GM19395 (cell line): ENCODE measurements around the gene COMMD4.
A peak's percentile ranks its signal among the peaks of the same experiment; 100 is the strongest.
"Not testable (repeated sequence)": the region's sequence is repeated elsewhere in the genome, so short reads cannot be mapped to it uniquely, and the experiment has no call there.

Experiments
- ATAC-seq: cut with Tn5 transposase; IDR thresholded peaks from one replicate; pipeline ENCODE4 v1.9.1; 2021; ENCODE audit warnings: mild to moderate bottlenecking, moderate library complexity; ENCODE audit not compliant: unreplicated experiment

Gene COMMD4

DNA sequence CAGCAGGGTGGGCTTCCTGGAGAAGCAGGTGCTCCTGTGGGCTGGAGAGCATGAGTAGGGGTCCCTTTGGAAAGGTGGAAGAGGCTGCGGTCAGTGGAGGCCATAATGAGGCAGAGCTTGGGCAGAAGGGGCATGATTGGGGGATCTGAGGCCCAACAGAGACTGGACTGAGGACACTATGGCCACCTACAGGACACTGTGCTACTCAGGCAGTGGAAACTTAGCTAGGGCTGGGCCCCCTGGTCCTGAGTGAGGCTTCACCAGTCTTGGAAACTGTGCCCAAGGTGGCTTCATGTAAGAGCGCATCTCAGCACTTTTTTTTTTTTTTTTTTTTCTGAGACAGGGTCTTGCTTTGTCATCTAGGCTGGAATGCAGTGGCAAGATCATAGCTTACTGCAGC is 6.3 kb upstream of the COMMD4 start:
- no peak for ATAC-seq

DNA sequence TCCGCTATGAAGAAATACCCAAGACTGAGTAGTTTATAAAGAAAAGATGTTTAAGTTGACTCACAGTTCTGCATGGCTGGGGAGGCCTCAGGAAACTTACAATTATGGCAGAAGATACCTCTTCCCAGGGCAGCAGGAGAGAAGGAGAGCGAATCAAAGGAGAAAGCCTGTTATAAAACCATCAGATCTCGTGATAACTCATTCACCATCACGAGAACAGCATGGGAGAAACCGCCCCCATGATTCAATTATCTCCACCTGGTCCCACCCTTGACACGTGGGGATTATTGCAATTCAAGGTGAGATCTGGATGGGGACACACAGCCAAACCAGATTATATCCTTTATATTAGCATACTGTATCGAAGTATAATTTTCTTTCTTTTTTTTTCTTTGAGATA is 3.8 kb upstream of the COMMD4 start:
- not testable (repeated sequence) for ATAC-seq

DNA sequence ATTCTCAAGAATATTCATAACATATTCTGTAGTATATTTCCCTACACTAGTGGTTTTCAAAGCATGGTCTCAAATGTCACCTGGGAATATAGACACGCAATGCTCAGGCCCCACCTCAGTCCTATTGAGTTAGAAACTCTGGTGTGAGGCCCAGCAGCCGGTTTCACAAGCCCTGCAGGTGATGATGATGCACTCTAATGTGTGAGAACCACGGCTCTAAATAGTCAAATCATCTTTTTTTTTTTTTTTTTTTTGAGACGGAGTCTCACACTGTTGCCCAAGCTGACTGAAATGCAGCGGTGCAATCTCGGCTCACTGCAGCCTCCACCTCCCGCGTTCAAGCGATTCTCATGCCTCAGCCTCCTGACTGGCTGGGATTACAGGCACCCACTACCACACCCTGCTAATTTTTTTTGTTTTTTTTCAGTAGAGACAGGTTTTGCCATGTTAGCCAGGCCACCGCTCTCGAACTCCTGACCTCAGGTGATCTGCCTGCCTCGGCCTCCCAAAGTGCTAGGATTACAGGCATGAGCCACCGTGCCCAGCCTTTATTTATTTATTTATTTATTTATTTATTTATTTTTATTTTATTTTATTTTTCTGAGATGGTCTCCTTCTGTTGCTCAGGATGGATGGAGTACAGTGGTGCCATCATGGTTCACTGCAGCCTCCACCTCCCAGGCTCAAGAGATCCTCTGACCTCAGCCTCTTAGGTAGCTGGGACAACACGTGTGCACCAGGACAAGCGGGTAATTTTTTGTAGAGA is 2.0 kb upstream of the COMMD4 start:
- ATAC-seq, result not testable (repeated sequence)

DNA sequence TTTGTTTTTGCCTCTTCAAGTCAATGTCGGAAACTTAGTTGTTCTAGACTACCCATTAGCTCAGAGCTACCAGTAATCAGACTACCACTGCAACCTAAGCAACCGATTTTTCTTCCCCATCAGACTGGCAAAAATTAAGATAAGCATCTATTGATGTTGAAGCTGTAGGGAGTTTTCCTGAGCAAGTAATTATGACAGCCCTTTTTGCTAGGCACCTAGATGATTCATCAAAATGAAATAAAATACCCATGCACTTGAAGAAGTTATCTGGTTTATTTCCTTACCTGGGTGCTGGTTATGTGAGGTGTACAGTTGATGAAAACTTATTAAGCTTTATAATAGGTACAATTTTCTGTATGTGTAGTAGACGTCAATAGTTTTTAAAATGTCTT is 554 bp upstream of the COMMD4 start:
- ATAC-seq, result no peak

DNA sequence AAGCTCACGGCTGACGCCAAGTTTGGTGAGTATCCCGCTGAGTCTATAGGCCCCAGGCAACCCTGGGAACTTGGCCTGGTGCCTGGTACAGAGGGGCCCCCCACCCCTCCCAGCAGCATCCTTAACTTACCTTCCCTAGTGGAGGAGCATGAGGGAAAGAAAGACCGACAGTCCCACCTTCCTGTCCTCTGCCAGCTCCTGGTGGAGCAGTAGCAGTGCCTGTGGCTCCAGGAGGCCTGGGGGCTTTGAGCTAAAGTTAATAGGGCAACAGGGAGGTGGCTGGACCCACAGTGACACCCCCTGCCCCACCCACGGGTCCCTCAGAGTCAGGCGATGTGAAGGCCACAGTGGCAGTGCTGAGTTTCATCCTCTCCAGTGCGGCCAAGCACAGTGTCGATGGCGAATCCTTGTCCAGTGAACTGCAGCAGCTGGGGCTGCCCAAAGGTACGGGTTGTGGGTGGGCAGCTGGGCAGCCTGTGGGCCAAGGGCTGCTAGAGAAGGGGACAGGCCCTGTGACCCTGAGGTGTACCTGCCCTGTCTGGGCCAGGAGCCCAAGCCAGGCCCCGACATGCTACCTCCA is 2.9 kb downstream of the COMMD4 start:
- ATAC-seq, result no peak

DNA sequence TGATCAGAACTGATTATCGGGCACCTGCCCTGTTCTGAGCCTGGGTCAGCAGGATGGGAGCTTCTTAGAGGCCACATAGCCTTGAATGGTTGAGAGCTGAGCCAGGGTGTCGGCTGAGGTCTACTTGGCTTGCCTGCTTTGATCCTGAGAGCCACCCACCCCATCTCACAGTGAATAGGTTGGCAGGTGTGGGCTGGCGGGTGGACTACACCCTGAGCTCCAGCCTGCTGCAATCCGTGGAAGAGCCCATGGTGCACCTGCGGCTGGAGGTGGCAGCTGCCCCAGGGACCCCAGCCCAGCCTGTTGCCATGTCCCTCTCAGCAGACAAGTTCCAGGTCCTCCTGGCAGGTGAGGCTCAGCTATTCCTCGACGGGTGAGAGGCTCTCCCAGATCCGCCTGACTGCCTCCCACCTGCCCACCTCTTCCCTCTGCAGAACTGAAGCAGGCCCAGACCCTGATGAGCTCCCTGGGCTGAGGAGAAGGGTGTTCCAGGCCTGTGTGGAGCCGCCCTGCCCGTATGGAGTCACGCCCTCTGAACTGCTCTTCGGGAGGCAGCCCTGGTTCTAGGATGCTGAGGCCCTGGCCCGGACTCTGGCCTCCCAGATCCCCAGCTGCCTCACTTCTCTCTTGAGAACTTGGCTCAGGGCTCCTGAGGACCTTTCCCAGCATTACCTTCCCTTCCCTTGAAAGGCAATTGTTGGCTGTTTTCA is 3.8 kb downstream of the COMMD4 start:
- no peak for ATAC-seq

DNA sequence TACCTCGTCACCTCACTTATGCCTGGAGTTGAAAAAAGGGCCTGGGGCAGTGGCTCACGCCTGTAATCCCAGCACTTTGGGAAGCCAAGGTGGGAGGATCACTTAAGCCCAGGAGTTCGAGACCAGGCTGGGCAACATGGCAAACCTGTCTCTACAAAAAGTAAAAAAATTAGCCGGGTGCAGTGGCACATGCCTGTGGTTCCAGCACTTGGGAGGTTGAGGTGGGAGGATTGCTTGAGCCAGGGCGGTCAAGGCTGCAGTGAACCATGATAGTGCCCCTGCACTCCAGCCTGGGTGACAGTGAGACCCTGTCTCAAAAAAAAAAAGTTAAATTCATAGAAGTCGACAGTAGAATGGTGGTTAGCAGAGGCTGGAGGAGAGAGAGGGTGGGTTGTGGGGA is 6.4 kb downstream of the COMMD4 start:
- ATAC-seq, result no peak

DNA sequence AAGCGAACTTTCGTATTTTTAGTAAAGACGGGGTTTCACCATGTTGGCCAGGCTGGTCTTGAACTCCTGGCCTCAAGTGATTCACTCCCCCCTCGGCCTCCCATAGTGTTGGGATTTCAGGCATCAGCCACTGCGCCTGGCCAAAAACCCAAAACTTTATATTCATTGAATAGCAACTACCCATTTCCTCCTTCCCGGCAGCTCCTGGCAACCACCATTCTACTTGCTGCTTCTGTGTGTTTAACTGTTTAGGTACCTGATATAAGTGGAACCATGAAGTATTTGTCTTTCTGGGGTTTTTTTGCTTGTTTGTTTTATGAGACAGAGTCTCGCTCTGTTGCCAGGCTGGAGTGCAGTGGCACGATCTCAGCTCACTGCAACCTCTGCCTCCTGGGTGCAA is 8.1 kb downstream of the COMMD4 start:
- ATAC-seq, result not testable (repeated sequence)

DNA sequence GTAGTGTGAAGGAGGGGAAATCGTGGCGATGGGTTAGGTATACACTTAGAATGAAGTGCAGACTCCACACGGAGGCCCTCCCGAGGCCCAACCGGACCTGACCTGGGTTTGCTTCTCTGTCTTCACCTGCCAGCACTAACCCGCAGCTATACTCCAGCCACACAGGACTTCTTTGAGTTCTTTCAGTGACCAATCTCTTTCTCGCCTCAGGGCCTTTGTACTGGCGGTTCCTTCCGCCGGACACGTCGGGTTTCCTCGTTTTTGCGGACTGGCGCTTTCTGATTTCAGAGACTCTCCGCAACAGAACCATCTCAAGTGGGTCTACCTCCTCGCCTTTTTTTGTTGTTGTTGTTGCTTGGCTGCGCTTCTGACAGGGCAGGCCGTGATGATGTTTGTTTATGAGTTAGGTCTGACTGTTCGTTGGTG is 10.9 kb downstream of the COMMD4 start, which contains the start of gene NEIL1:
Gene NEIL1, plus strand, starts transcription at position 244 of the 426 bp plus-strand sequence. CDS start 1,867 bp downstream, outside the sequence.
- ATAC-seq, result peak; percentile 19

DNA sequence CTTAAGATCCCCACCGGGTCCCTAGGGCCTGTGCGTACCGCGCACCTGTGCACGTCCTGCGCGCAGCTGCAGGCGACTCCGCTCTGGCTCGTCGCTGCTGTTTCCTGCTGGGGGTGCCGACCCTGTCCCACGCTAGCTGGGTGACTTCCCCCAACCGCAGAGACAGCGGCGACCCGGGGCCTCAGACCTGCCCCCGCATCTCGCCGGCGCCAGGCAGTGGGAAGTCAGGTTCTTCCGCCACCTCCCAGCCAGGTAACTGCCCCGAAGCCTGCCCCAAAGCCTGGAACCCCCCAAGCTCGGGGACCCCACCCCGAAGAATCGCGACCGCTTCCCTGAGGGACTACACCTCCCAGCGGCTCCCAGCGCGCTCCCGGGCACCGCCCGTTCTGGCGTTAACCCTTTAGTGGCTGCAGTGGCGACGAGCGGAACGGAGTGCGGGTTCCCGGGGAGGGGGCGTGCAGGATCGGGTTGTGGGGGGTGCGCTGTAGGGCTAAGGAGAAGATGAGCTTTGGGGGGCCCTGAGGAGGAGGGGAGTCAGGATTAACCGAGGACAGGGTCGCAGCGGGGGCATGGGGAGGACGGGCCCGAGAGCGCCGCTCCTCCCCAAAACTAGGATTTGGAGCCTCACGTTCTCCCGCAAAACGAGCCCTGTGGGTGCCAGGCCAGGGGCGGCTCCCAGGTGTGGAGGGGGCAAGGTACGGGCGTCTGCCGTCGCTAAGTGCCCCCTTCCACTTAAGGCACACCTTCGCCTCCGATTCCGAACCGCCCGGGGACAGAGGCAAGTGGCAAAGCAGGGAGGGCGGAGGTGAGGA is 11.6 kb downstream of the COMMD4 start:
- peak; percentile 51 for ATAC-seq

DNA sequence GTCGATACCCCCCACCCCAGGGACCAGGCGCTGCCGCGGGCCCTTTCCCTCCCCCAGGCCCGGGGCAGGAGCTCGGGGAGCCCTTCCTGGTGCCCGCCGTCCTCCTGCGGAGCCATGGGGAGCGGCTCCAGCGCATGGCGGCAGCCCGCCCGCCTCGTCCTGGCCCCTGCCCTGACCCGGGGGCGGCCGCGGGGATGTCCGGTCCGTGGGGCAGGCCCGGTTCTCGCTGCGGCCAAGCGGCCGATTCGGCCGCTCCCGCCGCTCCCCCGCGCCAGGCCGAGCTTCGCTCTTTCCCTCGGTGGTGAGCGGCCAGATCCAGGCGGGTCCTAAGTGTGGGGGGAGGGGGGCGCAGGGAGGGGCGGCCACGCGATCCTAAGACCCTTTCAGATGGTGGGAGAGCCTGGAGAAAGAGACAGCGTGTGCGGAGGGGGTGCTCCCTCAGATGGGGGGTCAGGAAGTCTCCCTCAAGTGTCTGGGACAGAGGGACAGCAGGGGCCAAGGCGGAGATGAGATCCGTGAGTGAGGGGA is 12.2 kb downstream of the COMMD4 start:
- no peak for ATAC-seq

DNA sequence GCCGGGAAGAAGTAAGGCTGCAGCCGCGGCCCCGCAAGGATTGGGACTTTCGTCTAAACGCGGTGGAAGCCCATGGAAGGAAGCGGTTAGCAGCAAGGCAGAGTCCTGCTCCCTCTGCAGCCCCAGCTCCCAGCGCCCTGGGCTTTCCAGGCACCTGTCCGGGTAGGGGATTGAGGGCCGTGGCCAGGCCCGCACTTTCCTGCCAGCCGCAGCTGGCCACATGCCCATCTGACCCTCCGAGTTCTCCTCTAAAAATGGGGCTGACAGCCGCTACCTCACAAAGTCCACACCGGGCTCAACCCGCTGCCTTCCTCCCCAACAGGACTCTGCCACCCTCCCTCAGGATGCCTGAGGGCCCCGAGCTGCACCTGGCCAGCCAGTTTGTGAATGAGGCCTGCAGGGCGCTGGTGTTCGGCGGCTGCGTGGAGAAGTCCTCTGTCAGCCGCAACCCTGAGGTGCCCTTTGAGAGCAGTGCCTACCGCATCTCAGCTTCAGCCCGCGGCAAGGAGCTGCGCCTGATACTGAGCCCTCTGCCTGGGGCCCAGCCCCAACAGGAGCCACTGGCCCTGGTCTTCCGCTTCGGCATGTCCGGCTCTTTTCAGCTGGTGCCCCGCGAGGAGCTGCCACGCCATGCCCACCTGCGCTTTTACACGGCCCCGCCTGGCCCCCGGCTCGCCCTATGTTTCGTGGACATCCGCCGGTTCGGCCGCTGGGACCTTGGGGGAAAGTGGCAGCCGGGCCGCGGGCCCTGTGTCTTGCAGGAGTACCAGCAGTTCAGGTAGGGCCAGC is 12.9 kb downstream of the COMMD4 start:
- no peak for ATAC-seq

DNA sequence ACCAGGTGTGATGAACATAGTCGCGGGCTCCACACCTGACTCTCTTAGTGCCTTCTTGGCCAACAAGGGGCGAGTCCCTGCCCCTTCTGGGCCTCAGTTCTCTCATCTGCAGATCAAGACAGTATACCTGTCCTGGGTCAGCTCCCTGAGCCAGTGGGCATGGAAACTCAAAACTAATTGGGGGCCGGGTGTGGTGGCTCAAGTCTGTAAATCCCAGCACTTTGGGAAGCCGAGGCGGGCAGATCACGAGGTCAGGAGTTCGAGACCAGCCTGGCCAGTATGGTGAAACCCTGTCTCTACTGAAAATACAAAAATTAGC is 13.4 kb downstream of the COMMD4 start:
- not testable (repeated sequence) for ATAC-seq

DNA sequence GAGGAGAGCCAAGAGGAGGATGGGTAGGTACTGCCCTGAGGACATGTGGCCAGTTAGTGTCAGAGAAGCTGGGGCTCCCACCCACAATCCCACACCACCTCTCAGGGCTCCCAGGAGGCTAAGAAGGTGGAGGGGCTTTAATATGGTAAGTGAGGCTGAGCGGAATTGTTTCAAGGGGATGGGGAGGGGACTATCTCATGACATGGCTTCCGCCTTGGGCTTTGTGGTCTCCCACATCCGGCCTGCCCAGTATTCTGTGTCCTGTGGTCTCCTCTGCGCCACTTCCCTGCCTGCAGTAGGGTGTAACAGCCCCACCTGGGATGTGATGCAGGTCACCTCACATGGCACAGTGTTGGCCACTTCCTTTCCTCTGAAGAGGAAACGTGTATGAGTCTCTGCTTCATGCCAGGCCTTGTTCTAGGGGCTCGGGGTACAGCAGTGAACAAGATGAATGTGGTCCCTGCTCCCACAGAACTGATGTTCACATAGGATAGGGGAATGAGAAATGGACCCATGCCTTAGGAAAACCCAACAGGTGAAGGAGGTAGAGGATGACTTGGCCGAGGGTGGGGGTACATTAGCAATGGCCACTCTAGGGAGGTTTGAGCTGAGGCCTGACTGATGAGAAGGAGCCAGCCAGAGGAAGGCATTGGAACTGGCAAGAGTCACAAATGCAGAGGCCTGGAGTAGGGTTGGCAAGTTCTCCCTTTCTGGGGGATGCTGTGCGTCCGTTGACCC is 14.2 kb downstream of the COMMD4 start:
- no peak for ATAC-seq

DNA sequence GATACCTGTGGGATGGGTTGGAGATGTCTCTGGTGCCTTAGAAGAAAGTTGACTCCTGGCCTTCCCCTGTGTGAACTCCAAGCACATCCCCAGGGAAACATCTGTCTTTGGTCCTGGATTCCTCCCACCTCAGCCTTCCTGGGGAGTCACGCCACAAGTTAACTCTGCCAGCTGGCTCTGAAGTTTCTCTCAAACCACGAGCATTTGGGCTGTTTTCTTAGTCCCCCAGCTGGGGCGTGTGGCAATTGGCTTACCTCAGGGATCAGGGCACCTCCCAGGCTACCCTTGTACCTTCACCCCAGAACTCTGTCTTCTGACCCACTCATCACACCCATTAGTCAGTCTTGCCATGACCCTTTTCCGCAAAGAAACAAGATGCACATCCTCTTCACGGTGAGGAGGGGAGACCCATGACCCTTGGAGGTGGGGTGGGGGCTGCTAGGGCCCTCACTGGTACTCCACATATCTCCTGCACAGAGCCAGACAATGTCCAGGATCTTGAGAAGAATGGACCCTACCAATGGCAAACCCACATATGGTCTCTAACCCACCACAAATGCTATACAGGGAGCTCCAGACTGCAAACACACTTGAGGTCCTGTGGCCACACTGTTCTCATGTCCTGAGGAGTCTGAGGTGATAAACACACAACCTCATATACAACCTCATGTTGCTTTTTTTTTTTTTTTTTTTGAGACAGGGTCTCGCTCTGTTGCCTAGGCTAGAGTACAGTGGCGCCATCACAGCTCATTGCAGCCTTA is 14.9 kb downstream of the COMMD4 start:
- ATAC-seq, result no peak

DNA sequence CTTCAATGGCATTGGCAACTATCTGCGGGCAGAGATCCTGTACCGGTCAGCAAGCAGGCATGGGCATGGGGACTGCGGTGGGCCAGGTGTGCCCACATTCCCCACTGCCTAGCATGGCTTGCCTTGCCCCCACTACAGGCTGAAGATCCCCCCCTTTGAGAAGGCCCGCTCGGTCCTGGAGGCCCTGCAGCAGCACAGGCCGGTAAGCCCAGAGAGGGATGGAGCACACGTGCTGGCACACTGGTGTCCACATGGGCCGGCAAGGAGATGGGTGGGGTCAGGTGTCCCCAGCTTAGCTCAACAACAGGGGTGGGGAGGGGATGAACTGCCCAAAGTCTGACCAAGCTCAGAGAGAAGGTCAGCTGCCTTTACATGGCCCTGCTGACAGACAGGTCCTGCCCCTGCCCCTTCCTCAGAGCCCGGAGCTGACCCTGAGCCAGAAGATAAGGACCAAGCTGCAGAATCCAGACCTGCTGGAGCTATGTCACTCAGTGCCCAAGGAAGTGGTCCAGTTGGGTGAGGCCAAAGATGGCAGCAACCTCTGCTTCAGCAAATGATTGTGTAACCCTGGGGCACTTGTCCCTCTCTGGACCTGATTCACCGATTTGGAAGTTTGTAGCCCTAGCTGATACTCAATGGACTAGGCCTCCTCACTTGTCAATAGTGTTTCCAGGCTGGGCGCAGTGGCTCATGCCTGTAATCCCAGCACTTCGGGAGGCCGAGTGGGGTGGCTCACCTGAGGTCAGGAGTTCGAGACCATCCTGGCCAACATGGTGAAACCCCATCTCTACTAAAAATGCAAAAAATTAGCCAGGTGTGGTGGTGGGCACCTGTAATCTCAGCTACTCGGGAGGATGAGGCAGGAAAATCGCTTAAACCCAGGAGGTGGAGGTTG is 16.6 kb downstream of the COMMD4 start:
- ATAC-seq, result no peak

DNA sequence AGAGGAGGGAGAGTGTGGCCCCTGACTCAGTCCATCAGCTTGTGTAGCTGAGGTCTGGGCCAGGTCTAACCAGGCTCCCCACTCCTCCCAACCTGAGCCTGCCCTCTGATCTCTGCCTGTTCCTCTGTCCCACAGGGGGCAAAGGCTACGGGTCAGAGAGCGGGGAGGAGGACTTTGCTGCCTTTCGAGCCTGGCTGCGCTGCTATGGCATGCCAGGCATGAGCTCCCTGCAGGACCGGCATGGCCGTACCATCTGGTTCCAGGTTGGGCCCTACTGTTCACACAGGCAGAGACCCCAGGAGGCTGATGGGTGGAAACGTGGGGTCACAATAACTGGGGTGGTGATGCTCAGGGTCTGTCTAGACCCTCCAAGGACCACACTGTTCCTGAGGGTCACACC is 17.7 kb downstream of the COMMD4 start:
- no peak for ATAC-seq

DNA sequence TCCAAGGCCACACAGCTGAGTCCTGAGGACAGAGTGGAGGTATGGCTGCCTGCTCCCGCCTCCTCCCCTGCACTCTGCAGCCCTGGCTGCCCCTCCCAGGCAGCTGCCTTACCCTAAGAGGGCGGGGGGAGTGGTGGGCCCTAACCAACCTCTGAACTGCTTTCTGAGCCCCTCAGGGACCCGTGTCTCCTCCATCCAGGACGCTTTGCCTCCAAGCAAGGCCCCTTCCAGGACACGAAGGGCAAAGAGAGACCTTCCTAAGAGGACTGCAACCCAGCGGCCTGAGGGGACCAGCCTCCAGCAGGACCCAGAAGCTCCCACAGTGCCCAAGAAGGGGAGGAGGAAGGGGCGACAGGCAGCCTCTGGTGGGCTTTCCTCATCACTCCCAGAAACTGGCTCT is 18.6 kb downstream of the COMMD4 start:
- ATAC-seq, result no peak
